Skin epidermis (tissue), 12 donors: ENCODE results near the gene NLRP9.
"Not testable (repeated sequence)": the region's sequence is repeated elsewhere in the genome, so short reads cannot be mapped to it uniquely, and the experiment has no call there.

Experiments
- H3K27ac ChIP-seq, 21 experiments: fragments of 200-600 bp; sonication (generic) in 11 of 21; one replicate each; pipeline ENCODE4 v1.5.0; 2020; ENCODE audit warnings: mild to moderate bottlenecking in 3 of 21, inconsistent platforms in 2 of 21, moderate library complexity in 2 of 21
- H3K4me3 ChIP-seq, 7 experiments: fragments of 200-600 bp; sonication (generic) in 2 of 7; one replicate each; pipeline ENCODE4 v1.5.0; 2020; ENCODE audit warnings: inconsistent platforms in 2 of 7, mild to moderate bottlenecking in 2 of 7, moderate library complexity in 1 of 7

NLRP9 gene

GRCh38 chr19:55738302-55738701 lies at the start of gene NLRP9:
Gene NLRP9 (minus strand): TSS chr19:55738402. CDS start chr19:55738374, 28 bp downstream.
- Histone ChIP-seq H3K4me3 (no peak within 1 kb of the TSS), H3K27ac (no peak within 1 kb of the TSS)

GRCh38 chr19:55781112-55781511 lies 42.9 kb upstream of the NLRP9 start:
- Histone ChIP-seq H3K27ac (no peak overlapping the region), H3K4me3 (no peak overlapping the region)

GRCh38 chr19:55778331-55778730 lies 40.1 kb upstream of the NLRP9 start:
- H3K4me3 ChIP-seq = no peak overlapping the region

GRCh38 chr19:55777528-55777927 lies 39.3 kb upstream of the NLRP9 start:
- H3K4me3 ChIP-seq = no peak overlapping the region
- no peak overlapping the region for H3K27ac ChIP-seq

More at GRCh38 chr19:55778331-55778730, 40.1 kb upstream of the NLRP9 start:
- H3K27ac ChIP-seq = no peak overlapping the region

- H3K27ac ChIP-seq, H3K4me3 ChIP-seq: not testable (repeated sequence)
Measured at GRCh38 chr19:55769632-55770031, 31.4 kb upstream of the NLRP9 start.

- H3K4me3 ChIP-seq, H3K27ac ChIP-seq: not testable (repeated sequence)
Measured at GRCh38 chr19:55768818-55769217, 30.6 kb upstream of the NLRP9 start, which contains the start of gene RFPL4AL1. Gene RFPL4AL1 (plus strand): TSS chr19:55769118. CDS start chr19:55771805, 2,687 bp downstream.

GRCh38 chr19:55766466-55766865 lies 28.3 kb upstream of the NLRP9 start:
- Histone ChIP-seq H3K27ac (no peak overlapping the region), H3K4me3 (no peak overlapping the region)

GRCh38 chr19:55758797-55759196 lies 20.6 kb upstream of the NLRP9 start, which contains the start of gene RFPL4A:
Gene RFPL4A (plus strand): TSS chr19:55759097. CDS start chr19:55761801, 2,704 bp downstream.
- not testable (repeated sequence) for H3K27ac ChIP-seq, H3K4me3 ChIP-seq

GRCh38 chr19:55756808-55757207 lies 18.6 kb upstream of the NLRP9 start:
- H3K27ac ChIP-seq, H3K4me3 ChIP-seq: not testable (repeated sequence)

- Histone ChIP-seq H3K4me3 (no peak overlapping the region), H3K27ac (no peak overlapping the region)
Measured at GRCh38 chr19:55753401-55753800, 15.2 kb upstream of the NLRP9 start.

GRCh38 chr19:55750715-55751114 lies 12.5 kb upstream of the NLRP9 start:
- Histone ChIP-seq H3K27ac (no peak overlapping the region), H3K4me3 (no peak overlapping the region)

GRCh38 chr19:55730378-55730777 lies 7.8 kb downstream of the NLRP9 start:
- H3K4me3 ChIP-seq = not testable (repeated sequence)

GRCh38 chr19:55723491-55723890 lies 14.7 kb downstream of the NLRP9 start:
- Histone ChIP-seq H3K4me3 (no peak overlapping the region), H3K27ac (no peak overlapping the region)

More at GRCh38 chr19:55730378-55730777, 7.8 kb downstream of the NLRP9 start:
- not testable (repeated sequence) for H3K27ac ChIP-seq

- Histone ChIP-seq H3K4me3 (no peak overlapping the region), H3K27ac (no peak overlapping the region)
Measured at GRCh38 chr19:55720801-55721200, 17.4 kb downstream of the NLRP9 start.

- Histone ChIP-seq H3K4me3 (no peak overlapping the region), H3K27ac (no peak overlapping the region)
Measured at GRCh38 chr19:55720214-55720746, 17.9 kb downstream of the NLRP9 start.

GRCh38 chr19:55717879-55718711 lies 20.1 kb downstream of the NLRP9 start:
- H3K4me3 ChIP-seq, H3K27ac ChIP-seq: not testable (repeated sequence)

GRCh38 chr19:55717251-55717650 lies 21.0 kb downstream of the NLRP9 start:
- Histone ChIP-seq H3K27ac (no peak overlapping the region), H3K4me3 (no peak overlapping the region)

GRCh38 chr19:55716531-55716930 lies 21.7 kb downstream of the NLRP9 start:
- H3K27ac ChIP-seq = no peak overlapping the region
- H3K4me3 ChIP-seq = no peak overlapping the region

- Histone ChIP-seq H3K27ac (no peak overlapping the region), H3K4me3 (no peak overlapping the region)
Measured at GRCh38 chr19:55712804-55713631, 25.2 kb downstream of the NLRP9 start.

GRCh38 chr19:55711719-55712118 lies 26.5 kb downstream of the NLRP9 start:
- no peak overlapping the region for H3K4me3 ChIP-seq
- H3K27ac ChIP-seq = no peak overlapping the region
